Activated CD4-positive, alpha-beta T cell treated with anti-CD3 and anti-CD28 coated beads, Interleukin-10, Interleukin-2, amounts not matched to agents 100 ng/mL and 50 ng/mL, durations not matched to agents 16 hours and 8 hours (primary cell): ENCODE results near the gene NKPD1.

Experiments used
- DNase-seq: peaks from one replicate; pipeline ENCODE4 v3.0.0-alpha.2; 2020

Gene NKPD1

GRCh38 chr19:45114116-45114515 lies 46.7 kb downstream of the NKPD1 start:
- DNase-seq = no peak

DNA sequence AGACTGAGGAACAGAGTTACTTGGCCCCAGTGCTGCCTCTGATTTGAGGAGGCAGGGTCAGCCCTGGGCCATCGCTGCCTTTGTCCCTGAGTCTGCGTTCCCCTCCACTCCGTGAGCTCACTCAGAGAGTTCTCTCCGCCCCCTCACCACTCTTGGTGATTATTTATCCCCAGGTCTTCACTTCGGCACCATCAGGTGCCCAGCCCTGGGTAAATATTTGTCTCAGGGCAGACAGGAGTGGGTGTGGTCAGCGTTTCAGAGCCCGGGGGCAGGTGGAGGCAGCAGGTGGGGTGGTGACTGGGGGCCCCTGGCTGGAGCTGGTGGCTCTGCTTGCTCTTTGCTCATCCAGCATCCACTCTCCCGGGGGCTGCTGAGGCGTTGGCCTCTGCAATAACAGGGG lies 47.2 kb downstream of the NKPD1 start:
- DNase-seq = no peak

DNA sequence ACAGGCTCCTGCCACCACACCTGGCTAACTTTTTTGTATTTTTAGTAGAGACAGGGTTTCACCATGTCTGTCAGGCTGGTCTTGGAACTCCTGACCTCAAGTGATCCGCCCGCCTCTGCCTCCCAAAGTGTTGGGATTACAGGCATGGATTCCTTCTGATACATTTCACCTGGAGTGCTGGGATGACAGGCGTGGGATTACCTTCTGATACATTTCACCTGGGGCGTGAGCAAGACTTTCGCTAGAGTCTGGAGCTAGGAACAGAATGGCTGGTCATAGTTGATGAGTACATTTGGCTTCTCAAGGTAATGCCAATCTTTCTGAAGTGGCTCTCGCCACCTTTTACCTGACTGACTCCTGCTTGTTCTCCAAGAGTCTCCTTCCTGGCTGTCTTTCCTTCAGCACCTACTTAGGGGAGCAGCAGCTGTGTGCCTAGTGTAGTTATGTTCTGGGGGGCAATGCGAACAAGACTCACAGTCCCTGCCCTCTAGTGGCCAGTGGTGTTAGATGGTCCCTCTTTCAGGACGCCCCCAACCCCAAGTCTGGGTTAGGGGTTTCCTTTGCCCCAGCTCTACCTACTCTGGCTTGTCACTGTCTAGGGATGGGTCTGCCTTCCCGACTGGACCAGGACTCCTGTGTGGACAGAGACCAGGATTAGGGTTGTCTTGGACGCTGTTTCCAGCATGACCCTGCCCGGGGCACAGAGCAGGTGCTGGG lies 48.5 kb downstream of the NKPD1 start:
- no peak for DNase-seq
